ENCODE measurements around the gene PARD3.

The PARD3 gene

DNA sequence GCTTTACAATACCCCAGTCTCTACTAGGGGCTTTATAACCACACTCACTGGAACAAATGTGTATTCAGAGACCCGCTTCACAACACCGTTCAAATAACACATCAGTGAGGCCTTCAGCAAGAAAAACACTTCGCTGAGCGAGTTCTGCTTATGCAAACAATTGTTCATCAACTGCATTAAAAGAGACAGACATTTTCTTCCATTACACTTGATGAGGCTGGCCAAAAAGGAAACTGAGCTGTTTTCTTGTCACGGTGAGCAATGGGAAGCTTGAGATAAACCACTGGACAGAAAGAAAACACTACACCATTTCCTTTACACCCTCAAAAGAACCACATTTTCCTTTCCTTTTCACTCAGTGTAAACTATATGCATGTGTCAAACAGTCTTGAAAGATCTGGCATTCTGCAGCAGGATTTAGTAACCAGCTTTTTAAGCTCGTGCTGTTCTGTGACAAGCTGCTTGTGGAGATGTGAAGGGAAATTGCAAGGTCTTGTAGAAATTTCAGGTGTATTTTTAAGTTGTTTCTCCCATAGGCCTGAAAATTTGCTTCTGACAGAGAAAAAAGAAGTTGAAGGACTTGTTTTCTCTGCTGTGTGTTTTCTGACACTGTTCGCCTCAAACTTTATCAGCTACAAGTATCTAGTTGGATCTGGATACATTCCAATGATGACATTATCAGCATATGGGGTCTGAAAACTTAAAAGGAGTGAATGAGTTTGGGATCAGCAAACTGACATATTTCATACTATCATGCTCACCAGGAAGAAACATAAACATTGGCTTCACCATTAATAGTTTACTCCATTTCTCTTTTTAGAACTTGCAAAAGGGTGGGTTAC lies 693.1 kb downstream of the PARD3 start:
- Histone ChIP-seq H3K9me3 (ENCODE audit: severe bottlenecking) (no peaks in the 10 kb centered on the region), H3K27ac (ENCODE audit: poor library complexity, severe bottlenecking) (no peak overlapping the region), H3K4me3 (ENCODE audit: severe bottlenecking) (no peak overlapping the region), H3K4me1 (ENCODE audit: insufficient read depth, poor library complexity, severe bottlenecking) (peaks cover 5% of the 10 kb centered on the region), H3K27me3 (ENCODE audit: insufficient read depth, poor library complexity, severe bottlenecking) (no peaks in the 10 kb centered on the region), H3K36me3 (ENCODE audit: low read depth) (no peaks in the 10 kb centered on the region)
- TF ChIP-seq, protein P1, sequence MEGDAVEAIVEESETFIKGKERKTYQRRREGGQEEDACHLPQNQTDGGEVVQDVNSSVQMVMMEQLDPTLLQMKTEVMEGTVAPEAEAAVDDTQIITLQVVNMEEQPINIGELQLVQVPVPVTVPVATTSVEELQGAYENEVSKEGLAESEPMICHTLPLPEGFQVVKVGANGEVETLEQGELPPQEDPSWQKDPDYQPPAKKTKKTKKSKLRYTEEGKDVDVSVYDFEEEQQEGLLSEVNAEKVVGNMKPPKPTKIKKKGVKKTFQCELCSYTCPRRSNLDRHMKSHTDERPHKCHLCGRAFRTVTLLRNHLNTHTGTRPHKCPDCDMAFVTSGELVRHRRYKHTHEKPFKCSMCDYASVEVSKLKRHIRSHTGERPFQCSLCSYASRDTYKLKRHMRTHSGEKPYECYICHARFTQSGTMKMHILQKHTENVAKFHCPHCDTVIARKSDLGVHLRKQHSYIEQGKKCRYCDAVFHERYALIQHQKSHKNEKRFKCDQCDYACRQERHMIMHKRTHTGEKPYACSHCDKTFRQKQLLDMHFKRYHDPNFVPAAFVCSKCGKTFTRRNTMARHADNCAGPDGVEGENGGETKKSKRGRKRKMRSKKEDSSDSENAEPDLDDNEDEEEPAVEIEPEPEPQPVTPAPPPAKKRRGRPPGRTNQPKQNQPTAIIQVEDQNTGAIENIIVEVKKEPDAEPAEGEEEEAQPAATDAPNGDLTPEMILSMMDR (IDR thresholded peaks at IDR 0.05; ENCODE audit: poor library complexity, severe bottlenecking) = no peak
- DNase-seq (ENCODE audit: low spot score) (no peak), ATAC-seq (ENCODE audit: low read depth) (no peak)

DNA sequence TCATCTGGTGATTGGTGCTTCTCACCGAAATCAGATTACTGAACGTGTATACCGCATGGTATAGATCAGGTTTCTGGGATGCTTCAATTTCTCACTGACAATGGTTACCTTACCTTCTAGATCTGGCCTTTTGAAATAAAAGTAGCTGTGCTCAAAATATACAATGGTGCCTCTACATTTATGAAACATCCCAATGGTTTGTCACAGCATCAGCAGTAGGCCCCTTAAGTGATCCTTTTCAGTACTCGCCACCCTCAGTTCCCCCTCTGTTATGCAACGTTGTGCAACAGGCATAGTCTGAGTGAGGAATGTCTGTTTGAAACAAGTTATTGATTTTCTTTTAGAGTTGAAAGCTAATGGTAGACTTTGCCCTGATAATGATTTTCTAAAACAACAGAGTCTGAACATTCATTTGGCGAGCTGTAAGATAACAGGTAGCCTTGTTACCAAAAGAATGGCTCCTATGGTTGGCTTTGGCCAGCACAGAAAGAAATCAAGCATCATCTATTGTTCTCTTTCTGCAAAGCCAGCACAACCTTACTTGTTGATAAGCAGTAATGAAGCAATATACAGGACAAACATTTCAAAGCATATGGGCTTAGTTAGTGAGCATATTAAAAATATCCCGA lies 693.9 kb downstream of the PARD3 start:
- DNase-seq (ENCODE audit: low spot score) = no peak
- TF ChIP-seq, protein P1 (IDR thresholded peaks at IDR 0.05; ENCODE audit: poor library complexity, severe bottlenecking) = no peak

DNA sequence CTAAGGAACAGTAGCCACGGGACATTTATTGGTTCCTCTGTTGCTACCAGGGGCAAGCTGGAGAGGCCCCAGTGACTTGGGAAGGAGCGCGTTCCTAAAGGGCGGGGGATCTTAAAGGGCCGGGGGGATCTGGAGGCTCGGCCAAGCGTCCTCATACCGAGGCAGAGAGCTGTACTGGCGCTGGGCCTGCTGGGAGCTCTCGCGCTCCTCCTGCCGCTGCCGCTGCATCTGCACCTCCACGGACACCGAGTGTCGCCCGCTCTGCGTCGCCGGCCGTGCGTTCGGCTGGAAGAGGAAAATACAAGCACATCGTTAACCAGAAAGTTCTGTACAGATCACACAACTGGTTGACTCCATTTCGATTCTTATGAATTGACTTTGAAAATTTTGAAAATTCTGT lies 695.6 kb downstream of the PARD3 start:
- peaks cover 2% of the 10 kb centered on the region for H3K4me1 ChIP-seq (ENCODE audit: insufficient read depth, poor library complexity, severe bottlenecking)
- H3K27me3 ChIP-seq (ENCODE audit: insufficient read depth, poor library complexity, severe bottlenecking) = no peaks in the 10 kb centered on the region
- DNase-seq (ENCODE audit: low spot score) (no peak), ATAC-seq (ENCODE audit: low read depth) (no peak)
- no peaks in the 10 kb centered on the region for H3K36me3 ChIP-seq (ENCODE audit: low read depth)
- no peaks in the 10 kb centered on the region for H3K9me3 ChIP-seq (ENCODE audit: severe bottlenecking)
- H3K4me3 ChIP-seq (ENCODE audit: severe bottlenecking) = no peak overlapping the region
- H3K27ac ChIP-seq (ENCODE audit: poor library complexity, severe bottlenecking) = no peak overlapping the region
- TF ChIP-seq, protein P1 (IDR thresholded peaks at IDR 0.05; ENCODE audit: poor library complexity, severe bottlenecking) = no peak

More for the DNA sequence above, 693.9 kb downstream of the PARD3 start:
- H3K27ac ChIP-seq (ENCODE audit: poor library complexity, severe bottlenecking) = no peak overlapping the region
- no peak overlapping the region for H3K4me3 ChIP-seq (ENCODE audit: severe bottlenecking)
- no peak for ATAC-seq (ENCODE audit: low read depth)
- H3K9me3 ChIP-seq (ENCODE audit: severe bottlenecking) = no peaks in the 10 kb centered on the region
- no peaks in the 10 kb centered on the region for H3K27me3 ChIP-seq (ENCODE audit: insufficient read depth, poor library complexity, severe bottlenecking)
- H3K4me1 ChIP-seq (ENCODE audit: insufficient read depth, poor library complexity, severe bottlenecking) = peaks cover 5% of the 10 kb centered on the region
- H3K36me3 ChIP-seq (ENCODE audit: low read depth) = no peaks in the 10 kb centered on the region

DNA sequence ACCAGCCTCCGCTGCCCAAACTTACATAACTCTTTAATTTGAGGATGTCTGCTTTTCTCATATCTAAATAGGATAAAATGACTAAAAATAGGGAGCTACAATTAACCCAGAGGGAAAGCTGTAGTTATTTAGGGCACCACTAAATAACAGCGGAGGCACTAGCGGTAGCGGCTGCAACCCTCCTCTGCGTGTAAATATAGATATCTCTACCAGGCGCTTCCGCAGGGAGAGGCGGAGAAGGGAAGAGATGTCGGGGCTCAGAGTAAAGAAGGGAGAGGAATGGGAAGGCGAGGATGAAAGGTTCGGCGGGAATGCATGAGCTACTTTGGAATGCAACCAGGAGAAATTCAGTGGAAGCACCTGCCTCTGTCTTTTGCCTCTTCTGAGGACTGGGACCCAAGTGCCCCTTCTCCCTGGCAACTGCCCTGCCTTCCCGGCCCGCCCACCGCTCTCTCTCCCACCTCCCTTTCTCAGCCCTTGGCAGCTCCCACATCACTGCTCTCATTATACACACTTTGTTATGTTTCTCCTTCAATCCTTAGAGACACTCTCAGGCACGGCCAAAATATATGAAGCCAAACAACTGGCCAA lies 698.3 kb downstream of the PARD3 start:
- Histone ChIP-seq H3K27me3 (ENCODE audit: insufficient read depth, poor library complexity, severe bottlenecking) (no peaks in the 10 kb centered on the region), H3K36me3 (ENCODE audit: low read depth) (no peaks in the 10 kb centered on the region), H3K27ac (ENCODE audit: poor library complexity, severe bottlenecking) (no peak overlapping the region), H3K4me1 (ENCODE audit: insufficient read depth, poor library complexity, severe bottlenecking) (no peaks in the 10 kb centered on the region), H3K9me3 (ENCODE audit: severe bottlenecking) (no peaks in the 10 kb centered on the region), H3K4me3 (ENCODE audit: severe bottlenecking) (no peak overlapping the region)
- TF ChIP-seq, protein P1 (IDR thresholded peaks at IDR 0.05; ENCODE audit: poor library complexity, severe bottlenecking) = no peak
- DNase-seq (ENCODE audit: low spot score) (no peak), ATAC-seq (ENCODE audit: low read depth) (no peak)
